Left ventricle myocardium inferior (tissue), 1 donor: Measurements from ENCODE around the gene GTF3C4. TPM values are rescaled to one million over a fixed set of nuclear protein-coding genes. Genes with fewer than 3 reads are reported as not detected.

Source experiments
- DNase-seq: peaks from one replicate; pipeline ENCODE4 v3.0.0-alpha.2; 2020
- H3K27ac ChIP-seq: fragments of 200-600 bp; replicated peaks from 2 replicates; pipeline ENCODE4 v1.8.0; 2021
- H3K27me3 ChIP-seq: fragments of 200-600 bp; 2 replicates; pipeline ENCODE4 v1.8.0; 2021; ENCODE audit warnings: low read depth
- H3K36me3 ChIP-seq: fragments of 200-600 bp; 2 replicates; pipeline ENCODE4 v1.8.0; 2021
- H3K4me1 ChIP-seq: fragments of 200-600 bp; 2 replicates; pipeline ENCODE4 v1.8.0; 2021
- H3K4me3 ChIP-seq: fragments of 200-600 bp; 2 replicates; pipeline ENCODE4 v1.8.0; 2021; ENCODE audit warnings: mild to moderate bottlenecking, moderate library complexity
- H3K9me3 ChIP-seq: fragments of 200-600 bp; replicated peaks from 2 replicates; pipeline ENCODE4 v1.8.0; 2021
- CTCF ChIP-seq: fragments of 200-600 bp; IDR thresholded peaks from 2 replicates; pipeline ENCODE4 v1.8.0; 2021; ENCODE audit warnings: antibody characterized with exemption, mild to moderate bottlenecking, borderline replicate concordance
- intact Hi-C: fragments of 100-400 bp; cut with micrococcal nuclease; formaldehyde crosslinking; loops from one replicate; pipeline ENCODE4 v1.11.0; 2022
- total RNA-seq: library from RNA; stranded (reverse); fragmentation: NEBNext Ultra II Directional; extraction: Animal tissue kit (Norgen Biotek cat#: 25700); gene quantifications from one replicate; pipeline ENCODE4 v1.2.1, GENCODE V29; 2021
- donor health status: DM: no; HTN: yes; CAD: no; lungs with severe emphysema.

GTF3C4 gene
- total RNA-seq, 1 donor from 2014 or later = 8.4 TPM

GRCh38 chr9:132671620-132672412 is 1.6 kb downstream of the GTF3C4 start:
- TF ChIP-seq CTCF = no peak
- Histone ChIP-seq H3K4me3 (peak overlapping the region; percentile 95), H3K9me3 (no peaks in the 10 kb centered on the region), H3K27me3 (no peaks in the 10 kb centered on the region), H3K4me1 (peaks cover 67% of the 10 kb centered on the region), H3K36me3 (no peaks in the 10 kb centered on the region), H3K27ac (no peak overlapping the region)
- no peak for DNase-seq
- intact Hi-C loops = no loop called here

DNA sequence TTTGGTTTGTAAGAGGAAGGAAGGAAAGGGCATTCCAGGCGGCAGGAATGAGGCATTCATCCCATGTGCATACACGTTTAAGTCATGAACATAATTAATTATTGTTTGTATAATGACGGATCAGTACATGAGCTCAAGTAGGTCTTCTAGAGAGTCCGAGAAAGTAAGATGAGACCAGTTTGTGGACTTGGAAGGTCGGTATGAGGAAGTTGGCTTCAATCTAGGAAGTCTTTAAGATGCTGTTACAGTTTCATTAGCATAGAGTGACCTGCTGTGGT is 2.1 kb downstream of the GTF3C4 start:
- no peak for TF ChIP-seq CTCF
- Histone ChIP-seq H3K36me3 (no peaks in the 10 kb centered on the region), H3K27ac (no peak overlapping the region), H3K4me1 (peaks cover 67% of the 10 kb centered on the region), H3K27me3 (no peaks in the 10 kb centered on the region), H3K9me3 (no peaks in the 10 kb centered on the region), H3K4me3 (peak overlapping the region; percentile 95)
- DNase-seq = no peak
- intact Hi-C loops = no loop called here

DNA sequence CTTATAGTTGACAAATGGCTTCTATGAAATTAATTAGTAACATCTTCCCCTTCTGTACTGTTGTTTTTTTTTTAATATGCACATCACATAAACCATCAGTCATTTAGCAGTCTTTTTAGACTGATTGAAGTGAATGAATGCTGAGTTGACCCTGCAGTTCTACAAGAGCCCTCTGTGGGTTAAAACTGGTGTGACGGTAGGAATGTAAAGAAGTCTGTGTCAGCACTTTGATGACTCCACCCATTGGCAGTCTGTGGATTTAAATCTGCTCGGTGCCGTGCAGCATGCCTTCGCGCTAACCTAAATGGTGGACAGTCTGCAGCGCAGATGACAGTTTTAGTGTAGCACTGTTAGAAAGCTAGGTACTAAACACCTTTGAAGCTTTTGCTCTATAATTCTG is 3.1 kb downstream of the GTF3C4 start:
- peaks cover 6% of the 10 kb centered on the region for H3K36me3 ChIP-seq
- H3K9me3 ChIP-seq = no peaks in the 10 kb centered on the region
- no peak for DNase-seq
- no peak for TF ChIP-seq CTCF
- H3K4me3 ChIP-seq = no peak overlapping the region
- no peak overlapping the region for H3K27ac ChIP-seq
- intact Hi-C loops = no loop called here
- H3K27me3 ChIP-seq = no peaks in the 10 kb centered on the region
- peaks cover 64% of the 10 kb centered on the region for H3K4me1 ChIP-seq

GRCh38 chr9:132674485-132674884 is 4.2 kb downstream of the GTF3C4 start:
- H3K4me3 ChIP-seq = no peak overlapping the region
- no peak for TF ChIP-seq CTCF
- no peak for DNase-seq
- no peak overlapping the region for H3K27ac ChIP-seq
- no peaks in the 10 kb centered on the region for H3K27me3 ChIP-seq
- H3K4me1 ChIP-seq = peaks cover 55% of the 10 kb centered on the region
- H3K36me3 ChIP-seq = peaks cover 17% of the 10 kb centered on the region
- H3K9me3 ChIP-seq = no peaks in the 10 kb centered on the region
- intact Hi-C loops = no loop called here

DNA sequence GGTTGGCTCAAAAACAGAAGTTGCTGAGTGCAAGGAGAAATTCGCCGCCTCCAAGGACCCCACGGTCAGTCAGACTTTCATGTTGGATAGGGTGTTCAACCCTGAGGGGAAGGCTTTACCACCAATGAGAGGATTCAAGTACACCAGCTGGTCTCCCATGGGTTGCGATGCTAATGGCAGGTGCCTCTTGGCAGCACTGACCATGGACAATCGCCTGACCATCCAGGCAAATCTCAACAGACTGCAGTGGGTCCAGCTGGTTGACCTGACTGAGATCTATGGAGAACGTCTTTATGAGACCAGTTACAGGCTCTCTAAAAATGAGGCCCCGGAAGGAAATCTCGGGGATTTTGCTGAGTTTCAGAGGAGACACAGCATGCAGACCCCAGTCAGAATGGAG is 7.7 kb downstream of the GTF3C4 start:
- no peaks in the 10 kb centered on the region for H3K27me3 ChIP-seq
- no peaks in the 10 kb centered on the region for H3K9me3 ChIP-seq
- no peak overlapping the region for H3K27ac ChIP-seq
- DNase-seq = no peak
- TF ChIP-seq CTCF = no peak
- intact Hi-C loops = no loop called here
- H3K4me1 ChIP-seq = peaks cover 22% of the 10 kb centered on the region
- no peak overlapping the region for H3K4me3 ChIP-seq
- peaks cover 31% of the 10 kb centered on the region for H3K36me3 ChIP-seq
